ENCODE data around the gene SLX4IP.

- no peak for TF ChIP-seq CTCF (IDR thresholded peaks at IDR 0.05; ENCODE audit: low read depth, low read length)
- no peak for TF ChIP-seq EZH2phosphoT487 (IDR thresholded peaks at IDR 0.05; ENCODE audit: low read depth)
Observed at GRCh38 chr20:10524643-10525042, 89.5 kb downstream of the SLX4IP start.
